ENCODE measurements around the gene AGBL1. TPM values are rescaled to one million over a fixed set of nuclear protein-coding genes. Genes with fewer than 3 reads are reported as not detected.
A peak's percentile ranks its signal among the peaks of the same experiment; 100 is the strongest.
"Not testable (repeated sequence)": the region's sequence is repeated elsewhere in the genome, so short reads cannot be mapped to it uniquely, and the experiment has no call there.

The AGBL1 gene
- total RNA-seq, 1 experiment from 2014 or later = not detected

- DNase-seq (ENCODE audit: low read depth) = peak; percentile 1
Measured at GRCh38 chr15:86082619-86083380, 3.1 kb downstream of the AGBL1 start.

- no peak for DNase-seq (ENCODE audit: low read depth)
Measured at GRCh38 chr15:86087808-86088207, 8.1 kb downstream of the AGBL1 start.

- DNase-seq (ENCODE audit: low read depth) = no peak
Measured at GRCh38 chr15:86089422-86089821, 9.8 kb downstream of the AGBL1 start.

- peak; percentile 3 for DNase-seq (ENCODE audit: low read depth)
Measured at GRCh38 chr15:86101818-86102217, 22.1 kb downstream of the AGBL1 start.

GRCh38 chr15:86103825-86104224 is 24.2 kb downstream of the AGBL1 start:
- no peak for DNase-seq (ENCODE audit: low read depth)

GRCh38 chr15:86106306-86106705 is 26.6 kb downstream of the AGBL1 start:
- DNase-seq (ENCODE audit: low read depth) = no peak

- DNase-seq (ENCODE audit: low read depth) = no peak
Measured at GRCh38 chr15:86115145-86115801, 35.6 kb downstream of the AGBL1 start.

- no peak for DNase-seq (ENCODE audit: low read depth)
Measured at GRCh38 chr15:86121568-86122225, 42.0 kb downstream of the AGBL1 start.

- not testable (repeated sequence) for DNase-seq (ENCODE audit: low read depth)
Measured at GRCh38 chr15:86122691-86123391, 43.2 kb downstream of the AGBL1 start.

GRCh38 chr15:86125775-86126174 is 46.1 kb downstream of the AGBL1 start:
- DNase-seq (ENCODE audit: low read depth) = no peak

- no peak for DNase-seq (ENCODE audit: low read depth)
Measured at GRCh38 chr15:86127547-86127946, 47.9 kb downstream of the AGBL1 start.

- no peak for DNase-seq (ENCODE audit: low read depth)
Measured at GRCh38 chr15:86135041-86135440, 55.4 kb downstream of the AGBL1 start.

GRCh38 chr15:86136861-86137260 is 57.2 kb downstream of the AGBL1 start:
- no peak for DNase-seq (ENCODE audit: low read depth)

- no peak for DNase-seq (ENCODE audit: low read depth)
Measured at GRCh38 chr15:86138798-86139197, 59.1 kb downstream of the AGBL1 start.

GRCh38 chr15:86139828-86140227 is 60.2 kb downstream of the AGBL1 start:
- no peak for DNase-seq (ENCODE audit: low read depth)

- DNase-seq (ENCODE audit: low read depth) = no peak
Measured at GRCh38 chr15:86154705-86155104, 75.0 kb downstream of the AGBL1 start.

- DNase-seq (ENCODE audit: low read depth) = peak; percentile 5
Measured at GRCh38 chr15:86155551-86155950, 75.9 kb downstream of the AGBL1 start.

GRCh38 chr15:86157606-86158293 is 78.1 kb downstream of the AGBL1 start:
- no peak for DNase-seq (ENCODE audit: low read depth)

- no peak for DNase-seq (ENCODE audit: low read depth)
Measured at GRCh38 chr15:86159468-86159867, 79.8 kb downstream of the AGBL1 start.

GRCh38 chr15:86161250-86161649 is 81.6 kb downstream of the AGBL1 start:
- no peak for DNase-seq (ENCODE audit: low read depth)

GRCh38 chr15:86162172-86162591 is 82.5 kb downstream of the AGBL1 start:
- no peak for DNase-seq (ENCODE audit: low read depth)

GRCh38 chr15:86162641-86163040 is 83.0 kb downstream of the AGBL1 start:
- DNase-seq (ENCODE audit: low read depth) = no peak

Measured in M059J (cell line).